Breast epithelium (tissue), 3 donors: ENCODE measurements around the gene MAPKAP1.

Experiments used
- CTCF ChIP-seq, 3 donors: fragments of 450-650 bp; IDR thresholded peaks; one replicate each; pipeline ENCODE4 v1.5.1; 2016 to 2017; ENCODE audit warnings: antibody characterized with exemption in 3 of 3, mild to moderate bottlenecking in 3 of 3, moderate library complexity in 3 of 3
- POLR2A ChIP-seq: fragments of 450-650 bp; IDR thresholded peaks from one replicate; pipeline ENCODE4 v1.6.1; 2016; ENCODE audit warnings: antibody characterized with exemption, mild to moderate bottlenecking, moderate library complexity
- POLR2AphosphoS5 ChIP-seq, 3 donors: sonication (generic); formaldehyde crosslinking; IDR thresholded peaks; one replicate each; pipeline ENCODE4 v1.6.1; 2017; ENCODE audit warnings: antibody characterized with exemption in 3 of 3

GRCh38 chr9:125475385-125475784, 231.6 kb downstream of the MAPKAP1 start:
- no peak for TF ChIP-seq CTCF (IDR thresholded peaks at IDR 0.05)
- no peak for TF ChIP-seq POLR2A
- no peak for TF ChIP-seq POLR2AphosphoS5 (IDR thresholded peaks at IDR 0.05)
